Lung (tissue), 12 donors: ENCODE measurements around the gene VASH2. TPM values are rescaled to one million over a fixed set of nuclear protein-coding genes. Genes with fewer than 3 reads are reported as not detected.

Experiments
- ATAC-seq: fragments of 200-7000 bp; cut with Tn5 transposase; one replicate; pipeline ENCODE4 v1.9.1; 2020; ENCODE audit warnings: moderate number of reproducible peaks; ENCODE audit not compliant: insufficient read depth, low FRiP score
- DNase-seq, 3 donors: peaks; one replicate each; pipeline ENCODE4 v3.0.0-alpha.2; 2013 to 2017
- H3K27ac ChIP-seq, 2 donors: one replicate each; pipeline ENCODE4 v1.5.1; 2013; ENCODE audit warnings: mild to moderate bottlenecking in 2 of 2, moderate library complexity in 2 of 2, control low read depth in 1 of 2, inconsistent platforms in 1 of 2, low read depth in 1 of 2, low read length in 1 of 2
- H3K27me3 ChIP-seq, 3 donors: one replicate each; pipeline ENCODE4 v1.5.1; 2013; ENCODE audit warnings: low read length in 2 of 3; ENCODE audit not compliant: control insufficient read depth in 3 of 3, insufficient read depth in 3 of 3
- H3K36me3 ChIP-seq, 4 donors: one replicate each; pipeline ENCODE4 v1.5.1; 2013; ENCODE audit warnings: low read length in 4 of 4, mild to moderate bottlenecking in 1 of 4, moderate library complexity in 1 of 4; ENCODE audit not compliant: control insufficient read depth in 4 of 4, insufficient read depth in 4 of 4
- H3K4me1 ChIP-seq, 5 donors: one replicate each; pipeline ENCODE4 v1.5.1; 2013; ENCODE audit warnings: low read length in 5 of 5, mild to moderate bottlenecking in 2 of 5, moderate library complexity in 1 of 5; ENCODE audit not compliant: control insufficient read depth in 5 of 5, insufficient read depth in 5 of 5
- H3K4me3 ChIP-seq: one replicate; pipeline ENCODE4 v1.5.1; 2013; ENCODE audit warnings: mild to moderate bottlenecking, control low read depth, moderate library complexity
- H3K9ac ChIP-seq, 2 donors: one replicate each; pipeline ENCODE4 v1.5.1; 2013; ENCODE audit warnings: low read length in 2 of 2, control low read depth in 1 of 2; ENCODE audit not compliant: insufficient read depth in 1 of 2
- H3K9me3 ChIP-seq, 4 donors: one replicate each; pipeline ENCODE4 v1.5.1; 2013; ENCODE audit warnings: low read length in 3 of 4, mild to moderate bottlenecking in 1 of 4, moderate library complexity in 1 of 4; ENCODE audit not compliant: control insufficient read depth in 4 of 4, insufficient read depth in 3 of 4
- WGBS, 2 donors: extraction: QIAGEN DNeasy Blood & Tissue Kit; methylation state at CpG; one replicate each; pipeline ENCODE4 v1.1.7; 2013; 5-methylcytosine and 5-hydroxymethylcytosine counted together
- polyA plus RNA-seq, 2 donors: library from polyadenylated mRNA; stranded (reverse); fragments of 200-250 nt; gene quantifications; one replicate each; pipeline ENCODE4 v1.2.1, GENCODE V29; 2013
- total RNA-seq, 2 donors: library from RNA; depleted of rRNA in 1 of 2; stranded (reverse); fragments of >200 nt in 1 of 2; gene quantifications; one replicate each; pipeline ENCODE4 v1.2.1, GENCODE V29; 2014 to 2021
- TF ChIP-seq, protein P1 (sequence below): IDR thresholded peaks from 2 replicates; pipeline ENCODE4 v1.5.1; 2012; ENCODE audit warnings: mild to moderate bottlenecking; ENCODE audit errors: control extremely low read depth, extremely low read depth
- donor health status: control.
- donor health status: control.
- donor health status: Bipolar disorder and iron deficiency.
- donor health status: healthy.
- donor health status: DM: yes; HTN: yes; CAD: no.

The VASH2 gene
- total and polyA plus RNA-seq, 4 donors = 0.26 to 11.0 (median 1.1) TPM

- TF ChIP-seq, protein P1, sequence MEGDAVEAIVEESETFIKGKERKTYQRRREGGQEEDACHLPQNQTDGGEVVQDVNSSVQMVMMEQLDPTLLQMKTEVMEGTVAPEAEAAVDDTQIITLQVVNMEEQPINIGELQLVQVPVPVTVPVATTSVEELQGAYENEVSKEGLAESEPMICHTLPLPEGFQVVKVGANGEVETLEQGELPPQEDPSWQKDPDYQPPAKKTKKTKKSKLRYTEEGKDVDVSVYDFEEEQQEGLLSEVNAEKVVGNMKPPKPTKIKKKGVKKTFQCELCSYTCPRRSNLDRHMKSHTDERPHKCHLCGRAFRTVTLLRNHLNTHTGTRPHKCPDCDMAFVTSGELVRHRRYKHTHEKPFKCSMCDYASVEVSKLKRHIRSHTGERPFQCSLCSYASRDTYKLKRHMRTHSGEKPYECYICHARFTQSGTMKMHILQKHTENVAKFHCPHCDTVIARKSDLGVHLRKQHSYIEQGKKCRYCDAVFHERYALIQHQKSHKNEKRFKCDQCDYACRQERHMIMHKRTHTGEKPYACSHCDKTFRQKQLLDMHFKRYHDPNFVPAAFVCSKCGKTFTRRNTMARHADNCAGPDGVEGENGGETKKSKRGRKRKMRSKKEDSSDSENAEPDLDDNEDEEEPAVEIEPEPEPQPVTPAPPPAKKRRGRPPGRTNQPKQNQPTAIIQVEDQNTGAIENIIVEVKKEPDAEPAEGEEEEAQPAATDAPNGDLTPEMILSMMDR = no peak
- no peaks in the 10 kb centered on the region for H3K27me3 ChIP-seq
- H3K4me3 ChIP-seq = no peak overlapping the region
- no peak overlapping the region for H3K9ac ChIP-seq
- WGBS, 2 donors = 90 to 94% methylated on average over 9 of the region's 9 CpGs
- no peak overlapping the region for H3K27ac ChIP-seq
- ATAC-seq (no peak), DNase-seq (no peak)
- no peaks in the 10 kb centered on the region for H3K9me3 ChIP-seq
- H3K4me1 ChIP-seq = peaks cover 0 to 13% (median 9%) of the 10 kb centered on the region in 5 donors
- H3K36me3 ChIP-seq = peaks cover 0 to 32% (median 14%) of the 10 kb centered on the region in 4 donors
Measured at GRCh38 chr1:212976586-212976985, 26.2 kb downstream of the VASH2 start.

DNA sequence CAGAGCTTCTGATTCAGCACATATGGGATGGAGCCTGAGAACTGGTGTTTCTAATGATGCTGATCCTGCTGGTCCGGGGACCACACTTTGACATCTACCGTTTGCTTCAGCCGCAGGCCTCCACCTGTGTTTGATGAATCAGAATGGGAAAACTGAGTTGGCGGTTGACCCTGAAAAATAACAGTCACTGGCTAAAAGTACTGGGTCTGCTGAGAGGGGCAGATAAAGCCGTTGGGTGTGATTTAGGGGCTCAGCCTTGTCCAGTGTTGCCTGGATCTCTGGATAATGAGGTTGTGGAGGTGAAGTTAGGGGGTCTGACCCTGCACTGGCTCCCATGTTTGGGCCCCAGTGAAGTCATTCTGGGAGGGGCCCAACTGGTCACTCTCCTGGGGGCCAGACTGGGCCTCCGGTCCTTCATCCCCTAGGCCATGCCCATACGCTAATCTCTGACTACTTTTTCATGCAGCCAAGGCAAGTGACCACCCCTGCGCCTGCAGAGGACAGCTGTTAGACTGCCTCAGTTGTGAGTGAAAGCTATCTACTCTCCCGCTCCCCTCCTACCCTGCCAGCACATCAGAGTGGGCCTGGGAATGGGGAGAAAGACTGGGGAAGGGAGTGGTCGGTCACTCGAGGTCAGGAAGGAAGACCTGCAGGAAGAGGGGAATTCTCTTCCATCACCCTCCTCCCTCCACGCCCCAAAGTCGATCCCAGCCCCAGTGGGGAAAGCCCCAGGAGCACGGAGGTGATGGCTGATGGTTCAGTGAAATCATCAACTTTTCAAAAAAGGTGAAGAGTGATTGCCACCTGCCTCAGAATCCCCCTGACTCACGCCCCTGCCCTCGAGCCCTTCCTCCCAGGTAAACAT, 27.7 kb downstream of the VASH2 start:
- 85% methylated on average over 16 of the region's 16 CpGs for WGBS, 2 donors
- DNase-seq (no peak), ATAC-seq (no peak)
- no peaks in the 10 kb centered on the region for H3K27me3 ChIP-seq
- H3K4me1 ChIP-seq = peaks cover 0 to 19% (median 9%) of the 10 kb centered on the region in 5 donors
- H3K4me3 ChIP-seq = no peak overlapping the region
- H3K27ac ChIP-seq = no peak overlapping the region
- peaks cover 0 to 30% (median 14%) of the 10 kb centered on the region in 4 donors for H3K36me3 ChIP-seq
- H3K9me3 ChIP-seq = no peaks in the 10 kb centered on the region
- TF ChIP-seq, protein P1 = no peak
- H3K9ac ChIP-seq = no peak overlapping the region

DNA sequence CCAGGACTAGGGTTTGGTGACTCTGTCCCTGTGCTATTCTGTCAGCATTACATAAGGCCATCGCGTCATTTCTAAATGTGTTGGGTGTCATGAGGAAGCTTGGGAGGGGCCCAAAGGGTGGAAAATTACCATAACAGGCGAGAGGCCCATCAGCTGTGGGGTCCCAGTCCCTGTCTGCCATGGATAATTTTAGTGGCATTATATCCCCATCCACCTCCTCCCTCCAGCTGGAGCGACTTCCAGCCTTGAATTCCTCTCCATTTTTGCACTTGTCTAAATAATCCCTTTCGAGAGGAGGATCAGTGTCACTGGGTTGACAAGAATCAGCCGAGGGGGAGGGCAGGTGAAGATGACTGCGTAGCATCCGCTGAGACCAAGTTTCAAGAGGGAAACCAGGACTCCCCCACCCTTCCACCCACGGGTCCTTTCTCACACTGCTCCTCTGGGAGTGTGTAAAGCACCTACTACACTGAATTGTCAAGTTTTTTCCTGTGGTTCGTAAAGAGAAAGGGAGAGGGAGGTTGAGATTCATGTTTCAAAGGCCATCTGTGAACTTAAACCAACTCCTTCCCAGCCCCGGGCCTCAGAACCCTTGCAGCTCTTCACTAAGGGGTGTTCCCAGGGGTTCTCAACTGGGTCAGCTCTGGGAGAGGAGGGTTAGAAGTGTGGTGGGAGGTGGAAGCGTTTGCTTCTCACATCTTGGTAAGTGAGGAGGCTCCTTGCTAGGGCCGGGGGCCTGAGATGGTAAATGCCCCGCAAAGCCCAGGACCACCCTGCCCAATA, 29.2 kb downstream of the VASH2 start:
- H3K4me3 ChIP-seq = no peak overlapping the region
- no peaks in the 10 kb centered on the region for H3K9me3 ChIP-seq
- DNase-seq (no peak), ATAC-seq (no peak)
- peaks cover 0 to 19% (median 9%) of the 10 kb centered on the region in 5 donors for H3K4me1 ChIP-seq
- TF ChIP-seq, protein P1 = no peak
- no peak overlapping the region for H3K9ac ChIP-seq
- H3K27ac ChIP-seq = no peak overlapping the region
- H3K36me3 ChIP-seq = peaks cover 0 to 26% (median 12%) of the 10 kb centered on the region in 4 donors
- 87 to 88% methylated on average over 14 of the region's 14 CpGs for WGBS, 2 donors
- no peaks in the 10 kb centered on the region for H3K27me3 ChIP-seq
